GM19025 (cell line): ENCODE data around the gene ZC3H14.

Source experiments
- ATAC-seq: cut with Tn5 transposase; IDR thresholded peaks from one replicate; pipeline ENCODE4 v1.9.1; 2021; ENCODE audit warnings: mild to moderate bottlenecking, low read depth, moderate library complexity; ENCODE audit not compliant: unreplicated experiment

ZC3H14 gene

GRCh38 chr14:88599761-88600439, 37.1 kb downstream of the ZC3H14 start:
- ATAC-seq = peak; percentile 87

DNA sequence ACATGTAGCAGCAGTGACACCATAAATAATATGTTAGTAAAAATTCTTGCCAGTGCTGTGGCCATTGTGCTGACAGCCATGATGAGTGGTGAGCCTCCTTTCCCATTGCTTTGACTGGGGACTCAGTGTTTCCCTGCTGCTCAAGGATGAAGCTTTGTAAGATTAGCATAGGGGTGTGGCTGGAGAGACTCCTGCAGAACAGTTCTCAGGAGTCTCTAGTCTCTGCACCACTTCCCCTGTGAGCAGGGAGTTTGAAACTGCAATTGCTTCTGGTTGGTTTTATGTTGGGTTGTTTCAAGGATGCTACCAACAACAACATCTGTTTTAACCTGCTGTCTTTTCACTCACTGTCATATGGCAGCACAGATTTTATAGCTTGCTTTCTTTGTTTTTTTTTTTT, 41.4 kb downstream of the ZC3H14 start:
- no peak for ATAC-seq

DNA sequence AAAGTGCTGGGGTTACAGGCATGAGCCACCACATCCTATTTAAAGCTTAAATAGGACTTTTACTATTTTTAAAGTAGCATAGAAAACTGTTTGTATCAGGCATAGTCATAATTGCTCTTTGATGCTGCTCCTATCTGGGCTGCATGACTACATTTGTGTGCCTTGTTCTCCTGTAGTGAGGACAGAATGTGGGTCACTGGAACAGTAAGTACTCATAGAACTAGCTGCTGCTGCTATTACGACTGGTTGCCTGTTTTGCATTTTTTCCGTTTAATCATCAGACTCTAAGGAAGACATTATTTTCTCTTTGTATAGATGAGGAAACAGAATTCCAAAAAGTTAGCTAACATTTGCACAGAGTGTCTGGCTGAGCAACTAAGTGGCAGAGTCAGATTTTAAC, 42.8 kb downstream of the ZC3H14 start:
- no peak for ATAC-seq

- no peak for ATAC-seq
These were observed 45.0 kb downstream of the ZC3H14 start for GRCh38 chr14:88607829-88608228.

- no peak for ATAC-seq
These were observed 49.0 kb downstream of the ZC3H14 start for GRCh38 chr14:88611878-88612277.

DNA sequence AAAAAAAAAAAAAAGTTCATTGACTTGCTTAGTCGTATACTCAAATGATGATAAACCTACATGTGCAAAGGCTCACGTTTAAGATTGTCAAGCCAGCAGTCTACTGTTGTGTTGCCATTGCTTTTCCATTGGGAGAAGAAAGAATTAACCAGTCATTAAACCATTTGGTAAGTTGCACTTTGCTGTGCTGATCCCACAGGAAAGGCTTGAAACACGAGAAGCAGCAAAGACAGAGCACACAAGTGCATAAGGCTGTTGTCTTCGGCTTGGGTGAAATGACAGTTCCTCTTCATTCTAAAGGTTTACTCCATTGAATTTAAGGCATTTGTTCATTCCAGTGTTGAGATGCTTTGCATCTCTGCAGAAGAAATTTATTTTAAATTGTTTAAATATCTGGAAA, 50.1 kb downstream of the ZC3H14 start:
- ATAC-seq = no peak

GRCh38 chr14:88613552-88614010, 50.7 kb downstream of the ZC3H14 start:
- ATAC-seq = peak; percentile 55

DNA sequence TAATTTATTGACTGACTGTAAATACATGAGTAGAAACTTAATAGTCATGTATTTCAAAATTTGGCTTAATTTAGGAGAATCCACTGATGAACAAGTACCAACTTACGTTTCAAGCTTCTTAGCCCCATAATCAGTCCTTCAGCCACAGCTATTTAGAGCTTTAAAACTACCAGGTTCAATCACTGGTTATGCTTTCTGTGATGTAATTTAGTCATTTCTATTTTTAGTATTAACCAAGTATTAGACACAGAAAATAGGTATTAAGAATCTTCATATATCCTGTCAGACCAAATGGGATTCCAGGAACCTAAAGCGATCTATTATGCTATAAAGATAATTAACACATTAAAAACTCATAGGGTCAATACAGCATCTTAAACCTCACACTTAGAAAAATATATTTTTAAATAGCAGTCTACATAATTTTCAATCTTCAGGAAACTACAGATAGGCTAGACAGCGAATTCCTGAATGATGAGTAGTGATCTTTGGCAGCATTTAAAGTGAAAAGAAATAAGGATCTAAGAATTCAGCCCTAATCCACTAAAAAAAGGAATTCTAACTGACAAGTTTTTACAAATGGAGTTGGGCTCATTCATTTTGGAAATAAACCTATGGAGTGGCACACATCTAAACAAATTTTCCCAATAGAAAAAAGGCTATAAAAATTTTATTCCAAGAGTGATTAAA, 51.5 kb downstream of the ZC3H14 start:
- ATAC-seq = no peak

GRCh38 chr14:88616697-88617096, 53.9 kb downstream of the ZC3H14 start:
- no peak for ATAC-seq

DNA sequence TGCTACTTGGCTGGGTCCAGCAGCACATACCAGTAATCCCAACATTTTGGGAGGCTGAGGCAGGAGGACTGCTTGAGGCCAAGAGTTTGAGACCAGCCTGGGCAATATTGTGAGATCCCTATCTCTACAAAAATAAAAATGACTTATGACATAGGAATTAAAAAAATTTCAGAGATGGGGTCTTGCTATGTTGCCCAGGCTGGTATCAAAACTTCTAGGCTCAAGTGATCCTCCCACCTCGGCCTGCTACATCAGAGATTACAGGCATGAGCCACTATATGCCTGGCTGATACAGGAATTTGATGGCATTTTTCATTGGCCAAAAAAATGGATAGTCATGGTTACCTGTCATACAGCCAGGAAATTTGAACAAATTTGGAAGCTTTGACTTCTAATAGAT, 54.6 kb downstream of the ZC3H14 start:
- no peak for ATAC-seq

DNA sequence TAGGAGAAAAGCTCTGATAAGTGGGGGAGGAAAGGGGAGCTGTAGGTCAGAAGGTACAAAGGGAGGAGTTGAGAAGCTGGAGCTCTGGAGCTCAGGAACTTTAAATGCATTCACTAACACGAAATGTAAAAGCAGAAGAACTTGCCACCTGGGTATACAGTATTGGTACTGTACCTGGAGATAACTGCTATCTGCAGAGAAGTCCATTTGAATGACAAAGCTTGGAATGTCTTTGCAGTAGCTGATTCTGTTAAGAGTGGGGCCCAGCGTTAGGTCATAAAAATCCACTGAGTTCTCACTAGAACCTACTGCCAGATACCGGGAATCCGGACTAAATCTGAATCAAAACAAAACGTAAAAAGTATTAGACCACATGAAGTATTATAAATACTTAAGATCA, 55.6 kb downstream of the ZC3H14 start:
- no peak for ATAC-seq

- ATAC-seq = no peak
These were observed 58.3 kb downstream of the ZC3H14 start for GRCh38 chr14:88621100-88621499.

GRCh38 chr14:88625671-88626070, 62.8 kb downstream of the ZC3H14 start:
- no peak for ATAC-seq

- no peak for ATAC-seq
These were observed 65.2 kb downstream of the ZC3H14 start for GRCh38 chr14:88628033-88628432.

DNA sequence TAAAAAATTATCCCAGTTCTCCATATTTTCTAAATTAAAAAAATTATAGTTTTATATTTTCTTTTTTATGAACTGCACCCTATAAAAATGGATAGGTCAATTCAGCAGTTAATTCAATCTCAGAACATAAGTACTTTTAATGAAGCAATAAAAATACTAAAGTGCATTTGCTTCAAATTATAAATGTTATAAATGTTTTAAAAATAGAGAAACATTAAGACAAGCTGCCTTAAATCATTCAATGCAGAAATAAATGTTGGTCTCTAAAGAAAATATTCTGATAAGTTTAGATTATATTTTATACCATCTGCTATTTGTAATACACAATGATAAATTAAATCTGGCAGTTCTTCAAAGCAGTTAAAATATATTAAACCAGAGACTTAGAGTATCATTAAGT, 65.6 kb downstream of the ZC3H14 start:
- ATAC-seq = no peak

DNA sequence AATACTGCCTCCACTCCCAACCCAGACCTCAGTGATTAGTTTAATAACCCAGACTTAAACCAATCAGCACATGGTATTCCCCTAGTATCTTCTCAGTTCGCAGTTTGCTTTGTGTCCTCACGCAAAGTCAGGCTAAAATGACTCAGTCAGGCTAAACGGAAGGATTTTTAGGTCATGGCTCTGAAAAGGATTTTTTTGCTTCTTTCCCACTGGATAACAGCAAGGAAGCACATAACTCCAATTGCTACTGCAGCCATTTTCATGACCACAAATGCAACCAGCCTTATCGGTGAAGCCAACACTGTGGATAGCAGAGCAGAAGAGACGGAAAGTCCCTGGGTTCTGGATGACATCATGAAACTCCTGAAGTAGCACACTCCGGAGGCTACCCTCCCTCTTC, 67.7 kb downstream of the ZC3H14 start:
- ATAC-seq = no peak

DNA sequence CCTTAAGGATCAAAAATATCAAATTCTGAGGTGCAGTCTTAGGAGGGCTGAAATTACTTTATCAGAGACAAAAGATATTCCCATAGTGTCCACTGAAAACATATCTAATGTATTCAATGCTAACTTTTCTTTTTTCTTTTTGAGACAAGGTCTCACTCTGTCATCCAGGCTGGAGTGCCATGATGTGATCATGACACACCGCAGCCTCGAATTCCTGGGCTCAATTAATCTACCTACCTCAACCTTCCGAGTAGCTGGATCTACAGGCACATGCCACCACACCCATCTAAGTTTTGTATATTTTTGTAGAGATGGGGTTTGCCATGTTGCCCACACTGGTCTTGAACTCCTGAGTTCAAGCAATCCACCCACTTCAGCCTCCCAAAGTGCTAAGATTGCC, 68.3 kb downstream of the ZC3H14 start:
- no peak for ATAC-seq

DNA sequence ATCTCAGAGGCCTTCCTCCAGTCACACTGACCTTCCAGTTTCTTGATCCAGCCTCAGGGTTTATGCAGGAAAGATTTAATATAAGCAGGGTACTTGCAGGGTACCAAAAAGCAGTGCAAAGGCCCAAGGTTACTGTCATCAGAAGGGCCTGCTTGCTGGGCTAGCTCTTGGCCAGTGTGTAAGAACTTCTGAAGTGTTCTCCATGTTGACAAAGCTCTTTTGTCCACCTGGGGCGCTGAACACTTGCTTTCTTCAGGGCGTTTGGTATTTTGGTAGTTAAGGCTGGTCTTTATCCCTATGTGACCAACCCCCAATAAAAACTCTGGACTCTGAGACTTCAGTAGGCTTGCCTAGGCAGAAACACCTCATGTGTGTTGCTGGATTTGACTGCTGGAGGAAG, 69.7 kb downstream of the ZC3H14 start:
- no peak for ATAC-seq

DNA sequence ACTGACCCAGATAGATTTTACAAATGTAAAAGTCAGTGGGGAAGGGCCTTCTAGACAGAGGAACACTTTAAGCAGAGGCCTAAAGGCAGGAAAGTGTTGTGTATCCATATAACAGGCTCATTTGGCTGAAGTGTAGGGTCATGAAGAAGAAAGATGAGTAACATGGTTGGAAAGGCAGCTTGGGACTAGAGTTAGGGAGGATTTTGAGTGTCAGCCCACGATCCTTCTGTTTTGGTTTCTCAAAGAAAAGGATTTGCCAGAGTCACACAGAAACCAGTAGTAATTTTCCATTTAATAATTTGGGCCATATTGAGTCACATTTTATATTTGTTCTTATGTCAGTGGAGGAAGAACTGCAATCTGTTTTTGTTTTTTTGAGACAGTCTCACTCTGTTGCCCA, 76.4 kb downstream of the ZC3H14 start:
- ATAC-seq = no peak

DNA sequence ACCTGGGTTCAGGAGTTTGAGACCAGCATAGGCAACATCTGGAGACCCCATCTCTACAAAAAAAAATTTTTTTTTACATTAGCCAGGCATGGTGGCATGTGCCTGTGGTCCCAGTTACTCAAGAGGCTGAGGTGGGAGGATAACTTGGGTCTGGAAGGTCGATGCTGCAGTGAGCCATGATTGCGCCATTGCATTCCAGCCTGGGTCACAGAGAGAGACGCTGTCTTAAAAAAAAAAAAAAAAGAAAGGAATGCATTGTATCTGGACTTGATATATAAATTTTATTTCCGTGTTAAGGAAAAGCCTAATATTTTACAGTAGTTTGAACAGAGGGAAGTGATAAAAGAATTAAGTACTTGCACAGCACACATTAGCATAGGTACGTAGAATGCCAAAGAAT, 97.2 kb downstream of the ZC3H14 start:
- ATAC-seq = no peak

DNA sequence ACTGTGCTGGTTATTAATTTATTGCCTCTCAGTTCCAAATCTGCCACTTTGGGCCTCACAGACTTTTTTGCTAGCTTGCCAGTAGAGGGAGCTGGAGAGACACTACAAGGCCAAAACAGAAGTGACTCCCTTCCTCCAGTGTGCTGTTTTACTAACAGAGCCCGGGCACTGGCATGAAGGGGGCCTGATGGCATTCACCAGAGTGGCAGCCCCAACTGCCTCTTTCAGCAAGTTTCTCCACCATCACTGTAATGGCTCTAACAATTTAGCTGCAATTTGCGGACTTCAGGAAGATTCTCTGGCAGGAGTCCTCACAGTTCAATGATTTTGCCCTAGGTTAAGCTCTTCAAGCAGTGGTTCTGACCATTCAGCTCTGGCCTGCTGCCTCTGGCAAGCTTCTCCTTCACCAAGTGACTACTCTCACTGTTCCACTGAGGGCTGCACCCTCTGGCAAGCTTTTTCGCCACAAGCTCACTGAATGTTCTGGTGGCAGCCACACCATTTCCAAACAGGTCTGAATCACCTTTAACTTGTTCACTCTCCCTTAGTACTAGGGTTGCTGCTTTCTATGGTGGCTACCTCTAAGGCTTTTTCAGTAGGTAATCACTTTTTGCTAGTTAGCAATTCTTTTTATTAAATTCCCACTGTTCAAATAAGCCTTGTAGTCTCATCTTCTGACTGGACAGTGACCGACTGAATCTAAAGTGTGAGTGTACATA, 104.9 kb downstream of the ZC3H14 start:
- ATAC-seq = peak; percentile 76
